NOMO-1 treated with dmso at 0.1 percent for 144 hours (cell line): ENCODE results near the gene RABGGTA.
"Not testable (repeated sequence)": the region's sequence is repeated elsewhere in the genome, so short reads cannot be mapped to it uniquely, and the experiment has no call there.

Source experiments
- DNase-seq: peaks from one replicate; lab custom pipeline; 2025; ENCODE audit not compliant: unreplicated experiment; lab: John Stamatoyannopoulos, UW

The RABGGTA gene

DNA sequence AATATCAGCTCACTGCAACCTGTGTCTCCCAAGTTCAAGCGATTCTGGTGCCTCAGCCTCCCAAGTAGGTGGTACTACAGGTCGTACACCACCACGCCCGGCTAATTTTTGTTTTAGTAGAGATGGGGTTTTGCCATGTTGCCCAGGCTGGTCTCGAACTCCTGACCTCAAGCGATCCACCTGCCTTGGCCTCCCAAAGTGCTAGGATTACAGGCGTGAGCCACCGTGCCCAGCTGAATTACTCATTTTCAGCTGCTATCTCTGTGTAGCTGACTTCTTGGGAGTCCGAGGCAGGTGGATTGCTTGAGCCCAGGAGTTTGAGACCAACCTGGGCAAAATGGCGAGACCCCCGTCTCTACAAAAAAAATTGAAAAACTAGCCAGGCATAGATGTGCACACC lies 26.0 kb downstream of the RABGGTA start:
- not testable (repeated sequence) for DNase-seq

DNA sequence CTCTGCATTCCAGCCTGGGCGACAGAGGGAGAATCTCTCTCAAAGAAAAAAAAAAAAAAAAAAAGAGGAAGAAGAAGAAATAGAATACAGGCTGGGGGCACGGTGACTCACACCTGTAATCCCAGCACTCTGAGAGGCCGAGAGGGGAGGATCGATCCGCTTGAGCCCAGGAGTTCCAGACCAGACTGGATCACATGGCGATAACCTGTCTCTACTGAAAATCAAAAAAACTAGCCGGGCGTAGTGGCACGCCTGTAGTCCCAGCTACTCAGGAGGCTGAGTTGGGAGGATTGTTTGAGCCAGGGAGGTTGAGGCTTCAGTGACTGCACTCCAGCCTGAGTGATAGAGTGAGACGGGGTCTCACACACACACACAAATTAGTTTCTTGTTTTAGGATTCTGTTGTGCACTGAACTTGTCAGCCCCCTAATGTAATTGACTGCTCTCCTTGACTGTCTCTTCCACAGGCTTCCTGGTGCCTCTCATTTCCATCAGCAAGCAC lies 28.0 kb downstream of the RABGGTA start:
- peak; percentile 49 for DNase-seq

DNA sequence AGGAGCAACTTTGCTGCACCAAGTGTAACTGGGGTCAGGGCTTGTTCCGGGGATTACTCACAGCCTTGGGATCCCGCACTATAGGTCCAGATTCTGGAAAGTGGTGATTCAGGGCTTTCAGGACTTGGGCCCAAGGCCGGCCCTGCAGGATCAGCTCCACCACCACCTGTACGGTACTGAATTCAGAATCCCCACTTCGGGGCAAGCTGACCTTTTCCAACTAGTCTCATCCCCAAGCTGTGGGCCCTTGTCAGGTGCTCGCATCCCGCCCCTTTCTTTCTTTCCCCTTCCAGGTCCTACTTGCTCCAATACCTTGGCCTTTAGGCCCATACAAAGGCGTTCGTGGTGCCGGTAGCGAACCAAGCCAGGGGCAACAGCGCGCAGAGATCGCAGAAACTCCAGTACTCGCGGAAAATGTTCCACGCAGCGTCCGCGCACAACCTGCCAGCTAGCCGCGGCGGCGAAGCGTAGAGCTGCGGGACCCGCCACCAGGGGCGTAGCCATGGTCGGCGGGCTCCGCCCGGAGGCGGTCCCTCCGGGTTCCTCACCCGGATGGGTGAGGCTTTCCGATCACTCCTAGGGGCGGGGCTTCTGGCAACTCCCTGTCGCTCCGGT lies 29.5 kb downstream of the RABGGTA start:
- peak; percentile 97 for DNase-seq

DNA sequence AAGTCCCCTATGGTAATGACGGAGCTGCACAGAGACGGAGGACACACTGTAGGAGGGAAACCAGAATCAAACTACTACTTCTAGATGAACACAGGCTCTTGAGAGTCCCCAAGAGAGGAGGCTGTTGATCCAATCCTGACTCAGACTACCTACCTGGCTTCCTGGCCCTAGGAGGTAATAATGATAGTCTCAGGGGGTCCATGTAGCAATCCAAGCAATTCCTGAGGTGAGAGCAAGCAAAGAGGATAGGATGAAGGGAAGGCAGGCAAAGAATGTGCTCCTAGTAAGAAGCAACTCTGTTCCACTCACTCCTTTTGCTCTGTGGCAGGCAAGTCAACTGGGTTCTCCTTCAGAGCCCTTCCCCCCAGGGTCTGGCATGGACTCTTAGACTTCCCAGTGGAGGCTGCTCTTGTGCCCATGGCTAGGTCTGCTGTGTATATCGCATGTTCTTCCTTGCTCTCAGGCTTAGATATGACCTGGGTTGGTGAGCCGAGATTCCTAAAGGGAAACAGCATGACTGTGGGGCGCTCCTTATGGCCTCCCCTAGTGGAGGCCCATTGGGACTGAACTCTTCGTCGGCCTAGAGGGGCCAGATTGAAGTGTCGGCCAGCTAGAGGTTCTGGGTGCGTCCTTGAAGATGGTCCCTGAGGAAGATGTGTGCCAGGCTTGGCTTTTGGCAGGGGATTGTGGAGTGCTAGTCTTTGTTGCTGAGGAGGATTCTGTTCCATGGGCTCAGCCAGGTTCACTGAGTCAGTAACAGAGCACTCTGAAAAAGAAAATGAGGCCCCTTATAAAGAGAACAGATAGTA lies 31.1 kb downstream of the RABGGTA start:
- no peak for DNase-seq

DNA sequence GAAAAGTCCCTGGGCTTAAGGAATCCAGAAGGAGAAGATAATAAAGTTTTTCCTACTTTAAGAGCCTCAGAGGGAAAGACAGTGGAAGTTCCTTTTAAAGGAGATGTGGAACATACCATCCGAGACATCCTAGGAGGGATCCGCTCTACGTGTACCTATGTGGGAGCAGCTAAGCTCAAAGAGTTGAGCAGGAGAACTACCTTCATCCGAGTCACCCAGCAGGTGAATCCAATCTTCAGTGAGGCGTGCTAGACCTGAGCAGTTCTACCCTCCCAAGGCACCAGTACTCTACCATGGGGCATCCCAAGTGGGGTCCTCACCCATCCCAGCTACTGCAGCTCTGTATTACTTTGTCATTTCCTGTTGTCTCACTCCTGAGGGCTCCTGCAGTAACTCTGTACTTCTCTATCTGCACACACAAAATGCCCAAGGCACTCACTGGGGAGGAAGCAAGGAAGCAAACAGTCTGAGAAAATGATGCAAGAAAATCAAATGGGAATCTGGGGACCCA lies 32.8 kb downstream of the RABGGTA start:
- DNase-seq = no peak

DNA sequence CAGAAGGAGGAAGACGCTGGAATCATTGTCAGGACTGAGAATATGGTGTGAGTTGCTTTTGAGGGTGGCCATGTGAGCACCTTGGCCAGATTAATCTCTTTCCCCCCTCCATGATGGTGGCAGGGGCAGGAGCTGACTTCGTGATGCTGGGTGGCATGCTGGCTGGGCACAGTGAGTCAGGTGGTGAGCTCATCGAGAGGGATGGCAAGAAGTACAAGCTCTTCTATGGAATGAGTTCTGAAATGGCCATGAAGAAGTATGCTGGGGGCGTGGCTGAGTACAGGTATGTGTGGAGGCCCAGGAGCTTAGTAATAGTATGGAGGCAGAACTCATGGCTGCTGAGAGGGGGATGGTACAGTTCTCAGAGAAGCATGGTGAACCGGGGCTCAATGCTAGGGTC lies 33.3 kb downstream of the RABGGTA start:
- no peak for DNase-seq

DNA sequence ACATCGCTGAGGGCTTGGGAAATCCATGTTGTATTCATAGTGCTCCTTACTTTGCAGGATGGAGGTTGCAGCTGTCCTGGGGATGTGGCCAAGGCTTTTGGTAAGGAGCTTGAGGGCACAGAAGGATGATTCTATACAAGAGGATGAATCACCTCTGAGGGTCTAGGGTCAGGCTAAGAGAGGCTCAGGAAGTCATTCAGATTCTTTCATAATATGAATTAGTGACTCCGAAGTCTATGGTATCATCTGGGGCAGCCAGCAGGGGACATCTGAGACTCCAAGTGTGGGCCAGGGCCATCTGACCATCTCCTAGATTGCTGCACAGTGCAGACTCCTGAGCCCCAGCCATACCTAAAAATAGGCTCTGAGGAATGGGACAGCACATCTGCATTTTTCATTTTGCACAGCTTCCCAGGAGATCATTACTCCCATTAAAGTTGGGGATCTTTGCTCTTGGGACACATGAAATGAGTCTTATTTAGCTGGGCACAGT lies 33.9 kb downstream of the RABGGTA start:
- DNase-seq = no peak

DNA sequence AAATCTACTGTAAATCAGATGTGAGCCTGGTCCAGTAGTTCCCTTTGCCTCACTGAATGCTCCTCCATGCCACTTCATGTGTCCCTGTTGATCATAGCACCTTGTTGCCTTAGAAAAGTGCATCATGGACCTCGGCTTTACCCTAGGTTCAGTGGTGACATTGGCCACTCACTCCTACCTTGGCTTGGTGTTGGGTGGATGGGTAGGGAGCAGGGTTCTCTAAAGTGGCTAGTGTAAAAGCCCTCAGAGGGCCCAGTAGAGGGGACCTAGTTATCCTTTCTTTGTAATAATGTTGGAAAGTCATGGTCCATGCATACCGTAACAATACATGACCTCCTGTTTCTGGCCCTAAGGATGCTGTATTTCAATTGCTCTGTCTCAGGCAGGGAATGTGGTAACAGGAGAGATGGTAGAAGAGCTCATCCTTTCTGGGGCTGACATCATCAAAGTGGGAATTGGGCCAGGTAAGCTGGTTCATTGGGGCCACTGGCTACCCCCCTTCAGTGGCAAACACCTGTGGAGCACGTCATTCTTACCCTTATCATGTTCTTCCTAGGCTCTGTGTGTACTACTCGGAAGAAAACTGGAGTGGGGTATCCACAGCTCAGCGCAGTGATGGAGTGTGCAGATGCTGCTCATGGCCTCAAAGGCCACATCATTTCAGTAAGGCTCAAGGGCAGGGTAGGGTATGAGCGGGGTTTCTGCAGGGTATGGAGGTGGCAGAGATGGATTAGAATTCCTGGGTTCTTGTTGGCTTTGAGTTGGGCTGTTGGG lies 34.5 kb downstream of the RABGGTA start:
- DNase-seq = no peak

DNA sequence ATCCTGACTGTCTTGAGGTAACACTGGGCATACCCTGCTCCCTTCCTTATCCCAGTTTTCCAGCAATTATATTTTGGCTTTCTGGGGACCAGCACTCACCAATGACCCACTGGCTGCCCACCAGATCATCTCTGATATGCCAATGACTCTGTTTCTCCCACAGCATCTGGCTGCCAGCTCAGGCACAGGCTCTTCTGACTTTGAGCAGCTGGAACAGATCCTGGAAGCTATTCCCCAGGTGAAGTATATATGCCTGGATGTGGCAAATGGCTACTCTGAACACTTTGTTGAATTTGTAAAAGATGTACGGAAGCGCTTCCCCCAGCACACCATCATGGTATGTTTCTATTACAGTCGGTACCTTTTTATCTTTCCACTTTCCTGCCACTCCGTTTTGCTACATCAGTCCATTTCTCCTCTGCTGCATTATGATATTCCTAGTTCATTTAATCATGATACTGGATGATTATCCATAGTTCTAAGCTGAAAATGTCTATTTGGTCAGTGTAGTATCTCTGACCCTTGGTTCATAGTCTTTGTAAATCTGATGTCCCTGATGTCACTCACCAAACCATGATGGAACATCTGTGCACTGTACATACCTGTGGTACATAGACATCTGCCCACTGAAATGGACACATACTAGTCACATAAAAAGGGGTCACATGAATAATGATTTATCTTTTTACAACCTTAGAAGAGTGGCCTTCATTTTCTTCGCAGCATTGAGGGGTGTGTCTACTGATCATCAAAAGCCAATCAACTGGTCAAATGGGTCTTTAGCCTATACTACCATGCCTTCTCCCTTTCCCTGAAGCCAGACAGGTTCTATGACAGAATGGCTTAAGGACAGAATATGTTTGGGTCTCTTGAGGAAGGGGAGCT lies 35.4 kb downstream of the RABGGTA start:
- DNase-seq = no peak

DNA sequence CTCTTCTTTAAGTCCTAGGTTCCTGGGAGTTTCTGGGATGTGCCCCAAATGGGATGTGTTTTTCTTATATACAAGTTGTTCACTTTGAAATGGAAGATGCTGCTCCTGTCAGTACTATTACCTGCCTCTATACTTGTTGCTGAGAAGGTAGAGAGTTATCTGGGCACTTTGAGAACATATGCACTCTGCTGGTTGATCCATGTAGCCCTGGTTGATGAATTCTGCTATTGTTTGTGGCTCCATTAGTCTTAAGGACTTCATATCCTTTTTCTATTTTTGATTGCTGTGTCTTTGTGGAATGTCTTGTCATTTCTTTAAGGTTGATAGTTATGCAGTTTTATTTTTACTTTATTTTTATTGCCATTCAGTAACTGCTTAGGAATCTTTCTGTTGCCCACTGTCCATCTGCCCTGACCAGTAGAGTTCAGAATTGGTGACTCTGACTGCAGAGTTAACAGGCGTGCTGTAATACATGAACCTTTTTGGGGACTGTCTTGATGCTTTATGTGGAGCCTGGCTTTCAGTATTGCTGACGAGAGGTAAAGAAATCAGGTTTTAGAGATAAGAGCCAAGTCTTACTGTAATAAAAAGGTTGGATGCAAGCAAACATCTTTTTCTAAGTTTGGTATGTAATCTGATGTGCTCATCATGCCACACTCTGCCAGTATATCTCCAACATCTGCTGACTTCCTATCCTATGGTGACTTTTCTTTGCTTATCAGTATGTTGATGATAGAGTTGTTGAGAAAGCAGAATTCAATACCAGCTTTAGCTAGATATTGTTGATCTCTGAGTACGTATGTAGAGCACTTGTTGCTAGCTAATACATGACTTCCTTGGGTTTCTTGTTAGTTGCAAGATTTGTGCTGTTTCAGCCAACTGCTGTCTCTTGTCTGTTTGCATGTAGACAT lies 37.0 kb downstream of the RABGGTA start:
- no peak for DNase-seq

DNA sequence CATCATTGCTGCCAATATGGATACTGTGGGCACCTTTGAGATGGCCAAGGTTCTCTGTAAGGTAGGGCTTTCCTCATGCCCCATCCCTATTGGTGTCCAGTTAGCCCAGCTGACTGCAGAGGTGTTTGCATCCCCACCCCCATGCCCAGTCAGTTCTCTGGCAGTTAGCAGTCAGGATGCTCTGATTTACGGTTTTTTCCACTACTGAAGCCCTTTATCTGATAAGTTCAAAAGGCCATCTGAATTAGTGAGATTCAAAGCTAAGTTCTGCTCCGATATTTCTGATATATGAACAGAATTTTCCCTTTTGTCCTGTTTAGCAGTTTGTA lies 37.9 kb downstream of the RABGGTA start:
- no peak for DNase-seq

DNA sequence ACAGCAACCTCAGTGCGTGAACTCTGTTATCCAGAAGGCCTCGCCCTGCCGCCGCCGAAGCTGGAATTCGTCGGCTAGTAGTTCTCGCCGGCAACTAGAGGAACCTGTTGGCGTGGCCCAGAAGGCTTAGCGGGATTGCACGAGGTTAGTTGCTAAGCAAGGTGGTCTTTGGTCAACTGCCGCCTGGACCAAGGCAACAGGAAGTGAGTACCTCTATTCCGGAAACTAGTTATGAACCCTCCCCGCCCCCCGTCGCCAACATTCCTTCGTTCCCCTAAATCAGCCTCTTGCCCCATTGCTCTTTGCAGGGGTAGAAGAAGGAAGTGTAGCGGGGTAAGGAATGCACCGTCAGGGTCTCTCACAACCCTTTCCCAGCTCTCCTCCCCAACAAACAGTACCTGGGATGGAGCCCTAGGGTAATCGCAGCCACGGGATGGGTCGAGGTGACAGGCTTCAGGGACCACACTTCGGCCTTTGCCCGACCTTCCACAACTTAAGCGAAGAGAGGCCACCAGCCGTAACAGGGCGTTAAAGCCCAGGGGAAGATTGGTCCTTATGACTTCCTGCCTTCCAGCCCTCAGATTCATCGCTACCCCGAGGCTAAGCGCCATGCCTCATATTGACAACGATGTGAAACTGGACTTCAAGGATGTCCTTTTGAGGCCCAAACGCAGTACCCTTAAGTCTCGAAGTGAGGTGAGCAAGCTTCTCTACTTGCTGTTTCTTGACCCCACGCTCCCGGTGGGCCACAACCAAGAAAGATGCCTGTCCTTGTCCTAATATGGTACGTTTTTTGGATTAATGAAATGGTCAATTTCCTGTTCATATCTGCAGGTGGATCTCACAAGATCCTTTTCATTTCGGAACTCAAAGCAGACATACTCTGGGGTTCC lies 38.5 kb downstream of the RABGGTA start, which contains the start of gene GMPR2:
GMPR2 (plus strand) TSS at position 285 of the 893 bp plus-strand sequence; CDS start at position 610, 325 bp downstream.
- no peak for DNase-seq

DNA sequence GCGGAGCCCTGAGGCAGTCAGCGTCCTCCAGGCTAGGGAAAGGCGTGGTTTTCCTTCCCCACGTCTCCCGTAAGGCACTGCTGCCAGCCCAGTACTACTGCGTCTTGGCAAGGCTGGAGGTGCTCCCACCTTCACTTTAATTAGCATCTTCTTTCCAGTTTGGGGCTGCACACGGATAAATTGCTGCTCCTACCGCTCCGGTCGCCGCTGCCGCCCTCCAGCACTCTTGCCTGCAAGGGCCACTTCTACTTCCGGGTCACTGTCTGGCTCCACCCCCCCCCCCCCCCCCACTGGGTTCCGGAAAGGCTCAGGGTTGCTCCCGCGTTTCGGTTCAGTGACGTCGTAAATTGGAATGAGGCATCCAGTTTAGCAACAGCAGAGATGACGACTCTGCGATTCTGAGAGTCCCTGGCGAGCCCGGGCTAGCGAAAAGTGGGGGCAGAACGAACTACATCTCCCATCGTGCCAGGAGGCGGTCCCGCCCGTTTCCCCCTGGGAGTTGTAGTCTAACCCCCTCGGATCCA lies 39.2 kb downstream of the RABGGTA start, which contains the start of gene NEDD8:
NEDD8 (minus strand) TSS at position 247 of the 524 bp plus-strand sequence; CDS start at position 147, 100 bp downstream.
- DNase-seq = peak; percentile 91

DNA sequence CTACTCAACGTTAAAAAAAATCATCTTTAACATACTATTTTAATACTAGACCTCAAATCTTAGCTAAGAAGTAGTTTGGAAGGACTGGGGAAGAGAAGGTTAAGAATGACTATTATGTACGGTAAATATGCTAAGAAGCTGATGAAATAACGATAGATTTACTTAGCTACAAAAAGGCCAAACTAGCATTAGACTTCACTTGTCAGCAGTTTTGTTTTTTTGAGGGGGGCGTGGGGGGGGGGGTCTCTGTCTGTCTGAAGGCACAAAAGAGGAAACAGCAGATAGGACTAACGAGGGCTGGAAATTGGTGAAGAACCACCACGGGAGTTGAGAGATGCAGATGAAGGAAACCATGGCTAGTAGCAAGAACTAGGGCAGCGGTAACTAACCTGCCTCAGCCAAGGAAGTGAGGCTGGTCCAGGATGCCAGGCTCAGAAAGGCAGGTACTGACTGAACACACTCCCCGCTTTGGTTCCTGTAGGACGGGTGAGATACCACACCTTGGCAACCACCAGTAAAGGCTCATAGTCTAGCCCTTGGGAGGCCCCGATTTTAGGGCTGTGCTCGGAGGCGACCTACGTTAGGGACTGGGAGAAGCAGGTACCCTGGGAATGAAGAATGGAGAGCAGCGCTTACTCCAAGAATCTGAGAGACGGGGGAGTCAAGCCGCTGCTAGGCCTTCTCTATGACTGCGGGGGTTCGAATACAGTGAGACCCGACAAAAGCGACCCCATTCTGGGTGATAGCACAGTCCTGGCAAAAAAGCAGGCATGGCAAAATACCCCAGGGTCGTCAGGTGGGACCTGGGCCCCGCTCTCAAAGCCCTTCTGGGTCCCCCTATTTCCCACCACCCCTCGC lies 39.9 kb downstream of the RABGGTA start:
- no peak for DNase-seq

DNA sequence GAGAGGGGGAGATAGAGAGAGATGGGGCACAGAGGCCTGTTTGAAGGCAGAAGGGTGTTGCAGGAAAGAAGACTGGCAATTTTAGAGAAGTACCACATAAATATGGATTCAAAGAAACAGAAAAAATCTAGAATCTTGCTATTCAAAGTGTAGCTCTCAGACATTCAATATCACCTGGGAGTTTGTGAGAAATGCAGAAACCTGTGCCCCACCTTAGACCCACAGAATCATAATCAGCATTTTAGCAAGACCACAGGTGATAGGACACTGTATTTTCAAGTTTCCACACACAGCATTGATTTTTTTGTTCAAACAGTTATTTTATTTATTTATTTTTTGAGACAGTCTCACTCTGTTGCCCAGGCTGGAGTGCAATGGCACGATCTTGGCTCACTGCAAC lies 42.5 kb downstream of the RABGGTA start:
- DNase-seq = no peak

DNA sequence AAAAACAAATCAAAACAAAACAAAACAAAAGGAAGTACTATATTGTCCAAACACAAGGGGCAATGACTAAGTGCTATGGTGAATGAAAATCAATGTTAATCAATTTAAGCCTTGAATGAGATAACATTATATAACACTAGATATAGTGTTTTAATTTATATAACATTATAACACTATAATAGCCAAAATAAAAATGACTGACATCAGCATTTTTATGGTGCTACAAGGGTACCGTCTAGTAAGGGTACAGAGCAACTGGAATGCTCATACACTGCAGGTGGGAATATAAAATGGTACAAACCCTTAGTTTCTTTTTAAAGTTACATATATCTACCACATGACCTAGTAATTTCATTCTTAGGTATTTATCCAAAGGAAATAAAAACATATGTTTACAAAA lies 44.9 kb downstream of the RABGGTA start:
- no peak for DNase-seq

DNA sequence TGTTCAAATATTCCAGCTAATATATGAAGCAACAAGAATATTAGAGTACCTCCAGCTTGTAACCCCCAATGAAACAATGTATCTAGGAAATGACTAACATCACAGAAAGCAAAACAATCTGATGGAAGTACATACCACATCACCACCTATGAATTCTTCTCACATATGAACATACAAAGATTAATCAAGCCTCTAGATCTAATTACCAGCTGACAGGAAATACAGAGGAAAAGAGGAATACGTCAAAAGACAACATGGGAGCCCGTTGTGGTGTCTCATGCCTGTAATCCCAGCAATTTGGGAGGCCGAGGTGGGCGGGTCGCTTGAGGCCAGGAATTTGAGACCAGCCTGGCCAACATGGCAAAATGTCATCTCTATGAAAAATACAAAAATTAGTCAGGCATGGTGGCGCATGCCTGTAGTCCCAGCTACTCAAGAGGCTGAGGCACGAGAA lies 46.8 kb downstream of the RABGGTA start:
- no peak for DNase-seq
